ENCODE results near the gene OR2B2.

OR2B2 gene

DNA sequence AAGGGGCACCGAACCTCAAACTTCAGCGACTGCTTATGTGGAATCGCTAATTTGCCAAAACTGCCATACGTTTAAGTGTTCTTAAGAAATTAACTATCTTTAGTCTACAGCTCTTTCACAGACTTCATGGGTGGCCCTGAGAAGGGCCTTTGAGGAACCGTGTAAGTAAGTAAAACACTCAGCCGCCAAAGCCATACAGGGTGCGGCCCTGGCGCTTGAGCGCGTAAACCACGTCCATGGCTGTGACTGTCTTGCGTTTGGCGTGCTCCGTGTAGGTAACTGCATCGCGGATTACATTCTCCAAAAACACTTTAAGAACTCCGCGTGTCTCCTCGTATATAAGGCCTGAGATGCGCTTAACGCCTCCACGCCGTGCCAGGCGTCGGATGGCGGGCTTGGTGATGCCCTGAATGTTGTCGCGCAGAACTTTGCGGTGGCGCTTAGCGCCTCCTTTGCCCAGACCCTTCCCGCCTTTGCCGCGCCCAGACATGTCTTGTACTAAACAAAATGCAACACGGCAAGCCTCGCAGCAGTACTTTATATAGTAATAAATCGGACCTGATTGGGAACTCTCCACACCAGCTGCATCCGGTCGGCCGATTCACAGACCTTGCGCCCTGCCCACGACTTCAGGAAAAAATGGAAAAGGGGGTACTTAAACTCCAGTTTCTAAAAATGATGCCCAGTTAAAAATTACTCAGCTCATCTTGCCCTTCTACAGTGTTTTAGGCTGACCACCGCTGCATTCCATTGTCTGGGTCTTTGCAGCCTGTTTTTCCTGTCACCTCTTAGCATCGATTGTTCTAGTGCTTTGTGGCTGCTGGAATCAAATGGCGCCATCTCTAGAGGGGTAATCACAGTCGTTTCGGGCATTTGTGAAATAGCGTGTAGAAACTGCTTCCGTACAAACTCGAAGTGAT, 38.9 kb downstream of the OR2B2 start:
- no peaks in the 10 kb centered on the region for H3K9me2 ChIP-seq (ENCODE audit: low read depth, low read length)
- H3K9ac ChIP-seq (ENCODE audit: low read length) = peak overlapping the region; percentile 96
- H3K9me3 ChIP-seq (ENCODE audit: low read length) = no peaks in the 10 kb centered on the region
- H4K20me1 ChIP-seq (ENCODE audit: insufficient read depth, low read length) = no peaks in the 10 kb centered on the region
- H2AFZ ChIP-seq (ENCODE audit: low read length) = no peak overlapping the region
- peak overlapping the region; percentile 96 for H3K4me2 ChIP-seq (ENCODE audit: low read length)
- peaks cover 59% of the 10 kb centered on the region for H3K4me1 ChIP-seq (ENCODE audit: insufficient read depth, low read length, severe bottlenecking)
- no peaks in the 10 kb centered on the region for H3K36me3 ChIP-seq (ENCODE audit: insufficient read depth, low read length)
- H3K79me2 ChIP-seq (ENCODE audit: insufficient read depth, low read length) = no peaks in the 10 kb centered on the region
- peaks cover 9% of the 10 kb centered on the region; the same call in 1 of the 2 replicates for H3F3A ChIP-seq (ENCODE audit: insufficient read depth, low read length)
- peak overlapping the region; percentile 99 for H3K27ac ChIP-seq (ENCODE audit: low read depth, low read length, poor library complexity, severe bottlenecking)
- peak overlapping the region; percentile 73 for H3K4me3 ChIP-seq (ENCODE audit: low read depth, low read length, poor library complexity, severe bottlenecking)
- H3K27me3 ChIP-seq (ENCODE audit: insufficient read depth, low read length) = no peaks in the 10 kb centered on the region
- TF ChIP-seq, protein P1, sequence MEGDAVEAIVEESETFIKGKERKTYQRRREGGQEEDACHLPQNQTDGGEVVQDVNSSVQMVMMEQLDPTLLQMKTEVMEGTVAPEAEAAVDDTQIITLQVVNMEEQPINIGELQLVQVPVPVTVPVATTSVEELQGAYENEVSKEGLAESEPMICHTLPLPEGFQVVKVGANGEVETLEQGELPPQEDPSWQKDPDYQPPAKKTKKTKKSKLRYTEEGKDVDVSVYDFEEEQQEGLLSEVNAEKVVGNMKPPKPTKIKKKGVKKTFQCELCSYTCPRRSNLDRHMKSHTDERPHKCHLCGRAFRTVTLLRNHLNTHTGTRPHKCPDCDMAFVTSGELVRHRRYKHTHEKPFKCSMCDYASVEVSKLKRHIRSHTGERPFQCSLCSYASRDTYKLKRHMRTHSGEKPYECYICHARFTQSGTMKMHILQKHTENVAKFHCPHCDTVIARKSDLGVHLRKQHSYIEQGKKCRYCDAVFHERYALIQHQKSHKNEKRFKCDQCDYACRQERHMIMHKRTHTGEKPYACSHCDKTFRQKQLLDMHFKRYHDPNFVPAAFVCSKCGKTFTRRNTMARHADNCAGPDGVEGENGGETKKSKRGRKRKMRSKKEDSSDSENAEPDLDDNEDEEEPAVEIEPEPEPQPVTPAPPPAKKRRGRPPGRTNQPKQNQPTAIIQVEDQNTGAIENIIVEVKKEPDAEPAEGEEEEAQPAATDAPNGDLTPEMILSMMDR (IDR thresholded peaks at IDR 0.05; ENCODE audit: low read length) = no peak
- no peak for TF ChIP-seq EZH2 (IDR thresholded peaks at IDR 0.05; ENCODE audit: borderline replicate concordance, low read length)

DNA sequence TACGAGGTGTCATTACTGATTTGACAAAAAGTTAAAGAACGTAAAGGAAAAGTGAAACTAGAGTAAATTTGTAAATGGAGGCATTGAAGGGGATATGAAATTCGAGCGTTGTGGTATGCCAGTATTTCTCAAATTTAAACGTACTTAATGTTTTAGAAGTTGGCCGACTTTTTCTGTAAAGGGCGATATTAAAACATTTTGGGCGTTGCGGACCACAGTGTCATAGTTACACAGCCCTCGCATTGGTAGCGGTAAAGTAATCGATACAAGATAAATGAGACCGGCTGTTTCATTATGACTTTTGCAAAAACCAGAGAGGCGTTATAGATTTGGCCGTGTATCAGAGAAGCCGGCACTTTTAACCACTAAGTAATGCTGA, 39.6 kb downstream of the OR2B2 start:
- no peaks in the 10 kb centered on the region for H4K20me1 ChIP-seq (ENCODE audit: insufficient read depth, low read length)
- H3K4me3 ChIP-seq (ENCODE audit: low read depth, low read length, poor library complexity, severe bottlenecking) = peak overlapping the region; percentile 73
- peak overlapping the region; percentile 96 for H3K9ac ChIP-seq (ENCODE audit: low read length)
- H3K27me3 ChIP-seq (ENCODE audit: insufficient read depth, low read length) = no peaks in the 10 kb centered on the region
- H2AFZ ChIP-seq (ENCODE audit: low read length) = no peak overlapping the region
- H3K36me3 ChIP-seq (ENCODE audit: insufficient read depth, low read length) = no peaks in the 10 kb centered on the region
- H3K9me2 ChIP-seq (ENCODE audit: low read depth, low read length) = no peaks in the 10 kb centered on the region
- H3K4me1 ChIP-seq (ENCODE audit: insufficient read depth, low read length, severe bottlenecking) = peaks cover 65% of the 10 kb centered on the region
- no peaks in the 10 kb centered on the region for H3K79me2 ChIP-seq (ENCODE audit: insufficient read depth, low read length)
- H3K27ac ChIP-seq (ENCODE audit: low read depth, low read length, poor library complexity, severe bottlenecking) = peak overlapping the region; percentile 99
- peaks cover 9% of the 10 kb centered on the region; the same call in 1 of the 2 replicates for H3F3A ChIP-seq (ENCODE audit: insufficient read depth, low read length)
- H3K9me3 ChIP-seq (ENCODE audit: low read length) = no peaks in the 10 kb centered on the region
- TF ChIP-seq EZH2 (IDR thresholded peaks at IDR 0.05; ENCODE audit: borderline replicate concordance, low read length) = no peak
- TF ChIP-seq, protein P1 (IDR thresholded peaks at IDR 0.05; ENCODE audit: low read length) = no peak
- H3K4me2 ChIP-seq (ENCODE audit: low read length) = peak overlapping the region; percentile 96

DNA sequence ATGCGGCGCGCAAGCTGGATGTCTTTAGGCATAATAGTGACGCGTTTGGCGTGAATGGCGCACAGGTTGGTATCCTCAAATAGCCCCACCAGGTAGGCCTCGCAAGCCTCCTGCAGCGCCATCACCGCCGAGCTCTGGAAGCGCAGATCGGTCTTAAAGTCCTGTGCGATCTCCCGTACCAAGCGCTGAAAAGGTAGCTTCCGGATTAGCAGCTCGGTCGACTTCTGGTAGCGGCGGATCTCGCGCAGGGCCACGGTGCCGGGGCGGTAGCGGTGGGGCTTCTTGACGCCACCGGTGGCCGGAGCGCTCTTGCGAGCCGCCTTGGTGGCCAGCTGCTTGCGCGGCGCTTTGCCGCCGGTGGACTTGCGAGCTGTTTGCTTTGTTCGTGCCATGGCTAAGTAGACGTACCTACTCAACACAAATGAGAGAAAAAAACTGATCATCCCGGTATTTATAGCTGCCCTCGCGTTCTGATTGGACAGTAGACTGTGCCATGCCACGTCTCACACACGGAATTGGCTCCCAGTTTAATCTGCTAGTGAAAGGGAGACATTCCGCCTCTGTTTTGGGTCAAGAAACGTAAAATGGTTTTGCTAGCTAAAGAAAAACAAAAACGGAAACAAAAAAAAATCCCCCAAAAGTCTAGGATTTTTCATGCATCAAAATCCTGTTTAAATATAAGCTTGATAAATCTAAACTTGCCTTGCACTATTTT, 40.1 kb downstream of the OR2B2 start:
- Histone ChIP-seq H3K9me2 (ENCODE audit: low read depth, low read length) (no peaks in the 10 kb centered on the region), H3K4me2 (ENCODE audit: low read length) (peak overlapping the region; percentile 96), H3K4me1 (ENCODE audit: insufficient read depth, low read length, severe bottlenecking) (peaks cover 67% of the 10 kb centered on the region), H3K9ac (ENCODE audit: low read length) (peak overlapping the region; percentile 96), H3K27ac (ENCODE audit: low read depth, low read length, poor library complexity, severe bottlenecking) (peak overlapping the region; percentile 99), H3K9me3 (ENCODE audit: low read length) (no peaks in the 10 kb centered on the region), H3K36me3 (ENCODE audit: insufficient read depth, low read length) (no peaks in the 10 kb centered on the region), H3K4me3 (ENCODE audit: low read depth, low read length, poor library complexity, severe bottlenecking) (peak overlapping the region; percentile 73), H3F3A (ENCODE audit: insufficient read depth, low read length) (peaks cover 10% of the 10 kb centered on the region; the same call in 1 of the 2 replicates), H3K27me3 (ENCODE audit: insufficient read depth, low read length) (no peaks in the 10 kb centered on the region), H4K20me1 (ENCODE audit: insufficient read depth, low read length) (no peaks in the 10 kb centered on the region), H2AFZ (ENCODE audit: low read length) (no peak overlapping the region), H3K79me2 (ENCODE audit: insufficient read depth, low read length) (no peaks in the 10 kb centered on the region)
- TF ChIP-seq, protein P1 (IDR thresholded peaks at IDR 0.05; ENCODE audit: low read length) = peak; percentile 36
- TF ChIP-seq EZH2 (IDR thresholded peaks at IDR 0.05; ENCODE audit: borderline replicate concordance, low read length) = no peak
